GM23338 (cell line): ENCODE results near the gene HSF5. TPM values are rescaled to one million over a fixed set of nuclear protein-coding genes. Genes with fewer than 3 reads are reported as not detected.

Experiments
- ATAC-seq: fragments of 200-7000 bp; cut with Tn5 transposase; 3 replicates; pipeline ENCODE4 v1.9.1; 2020
- DNase-seq: peaks from one replicate; pipeline ENCODE4 v3.0.0-alpha.2; 2015; ENCODE audit warnings: low spot score
- H2AFZ ChIP-seq: fragments of 200-600 bp; sonication (generic); 2 replicates; pipeline ENCODE4 v1.8.0; 2016; ENCODE audit warnings: antibody characterized with exemption, mild to moderate bottlenecking, moderate library complexity
- H3F3A ChIP-seq: fragments of 200-600 bp; sonication (generic); replicated peaks from 2 replicates; pipeline ENCODE4 v1.8.0; 2017; ENCODE audit warnings: antibody characterized with exemption, mixed run types, low read depth
- H3K27ac ChIP-seq: fragments of 200-600 bp; sonication (generic); 2 replicates; pipeline ENCODE4 v1.6.1; 2016; ENCODE audit warnings: low read depth
- H3K27me3 ChIP-seq: fragments of 200-600 bp; sonication (generic); 2 replicates; pipeline ENCODE4 v1.8.0; 2016; ENCODE audit warnings: mild to moderate bottlenecking, mixed run types, moderate library complexity; ENCODE audit not compliant: insufficient read depth
- H3K36me3 ChIP-seq: fragments of 200-600 bp; sonication (generic); 2 replicates; pipeline ENCODE4 v1.8.0; 2016; ENCODE audit warnings: mild to moderate bottlenecking; ENCODE audit not compliant: insufficient read depth
- H3K4me1 ChIP-seq: fragments of 200-600 bp; sonication (generic); 2 replicates; pipeline ENCODE4 v1.8.0; 2016; ENCODE audit warnings: mild to moderate bottlenecking, moderate library complexity; ENCODE audit not compliant: insufficient read depth
- H3K4me2 ChIP-seq: fragments of 200-600 bp; sonication (generic); 2 replicates; pipeline ENCODE4 v1.7.1; 2017; ENCODE audit warnings: mixed run types
- H3K4me3 ChIP-seq: fragments of 200-600 bp; sonication (generic); 2 replicates; pipeline ENCODE4 v1.6.1; 2016; ENCODE audit warnings: mixed run types
- H3K79me2 ChIP-seq: fragments of 200-600 bp; sonication (generic); replicated peaks from 2 replicates; pipeline ENCODE4 v1.8.0; 2017; ENCODE audit warnings: mild to moderate bottlenecking; ENCODE audit not compliant: insufficient read depth
- H3K9me2 ChIP-seq: fragments of 200-600 bp; sonication (generic); 2 replicates; pipeline ENCODE4 v1.8.0; 2017; ENCODE audit not compliant: insufficient read depth
- H4K20me1 ChIP-seq: fragments of 200-600 bp; sonication (generic); replicated peaks from 2 replicates; pipeline ENCODE4 v1.8.0; 2017; ENCODE audit warnings: mild to moderate bottlenecking; ENCODE audit not compliant: insufficient read depth
- H3K27ac Mint-ChIP-seq: 2 replicates; pipeline ENCODE4 v1.8.0; 2020; ENCODE audit warnings: inconsistent platforms, mild to moderate bottlenecking, moderate library complexity, mixed read lengths
- H3K27me3 Mint-ChIP-seq: 3 replicates; pipeline ENCODE4 v1.8.0; 2022; ENCODE audit warnings: low read depth, mild to moderate bottlenecking, moderate library complexity, mixed read lengths, inconsistent platforms; ENCODE audit not compliant: insufficient read depth, poor library complexity
- H3K36me3 Mint-ChIP-seq: 3 replicates; pipeline ENCODE4 v1.8.0; 2021; ENCODE audit warnings: low read depth, mild to moderate bottlenecking, inconsistent platforms, moderate library complexity, mixed read lengths
- H3K4me1 Mint-ChIP-seq: 3 replicates; pipeline ENCODE4 v1.8.0; 2020; ENCODE audit warnings: mild to moderate bottlenecking, inconsistent platforms, mixed read lengths
- H3K4me3 Mint-ChIP-seq: 3 replicates; pipeline ENCODE4 v1.8.0; 2021; ENCODE audit warnings: moderate library complexity, mild to moderate bottlenecking, inconsistent platforms, mixed read lengths
- H3K9me3 Mint-ChIP-seq: 3 replicates; pipeline ENCODE4 v1.8.0; 2020; ENCODE audit warnings: moderate library complexity, mild to moderate bottlenecking, inconsistent platforms, mixed read lengths
- CREB1 ChIP-seq: fragments of 250-450 bp; sonication (Bioruptor Pico); IDR thresholded peaks from 2 replicates; pipeline ENCODE4 v1.5.0; 2020; ENCODE audit warnings: low read depth, mild to moderate bottlenecking, moderate library complexity
- CTCF ChIP-seq, 2 experiments: fragments of 200-600 bp in 1 of 2; sonication (generic) in 1 of 2; conservative IDR thresholded peaks; 2 replicates each; pipeline versions ENCODE4 v1.5.1 to v1.6.1; 2016 to 2017; ENCODE audit warnings: antibody characterized with exemption in 2 of 2, low read depth in 2 of 2, mild to moderate bottlenecking in 2 of 2, moderate library complexity in 1 of 2
- ETS1 ChIP-seq: IDR thresholded peaks from 2 replicates; pipeline ENCODE4 v1.6.1; 2016; ENCODE audit warnings: antibody characterized with exemption
- EZH2 ChIP-seq: fragments of 200-600 bp; sonication (generic); IDR thresholded peaks from one replicate; pipeline ENCODE4 v1.8.0; 2017; ENCODE audit warnings: antibody characterized with exemption, mild to moderate bottlenecking, low read depth; ENCODE audit not compliant: unreplicated experiment
- EZH2phosphoT487 ChIP-seq: fragments of 200-600 bp; sonication (generic); IDR thresholded peaks from one replicate; pipeline ENCODE4 v1.8.1; 2018; ENCODE audit warnings: antibody characterized with exemption; ENCODE audit not compliant: unreplicated experiment
- JUNB ChIP-seq: IDR thresholded peaks from one replicate; pipeline ENCODE4 v1.6.1; 2016; ENCODE audit warnings: antibody characterized with exemption; ENCODE audit not compliant: unreplicated experiment
- NANOG ChIP-seq: IDR thresholded peaks from 2 replicates; pipeline ENCODE4 v1.6.1; 2016; ENCODE audit warnings: antibody characterized with exemption, borderline replicate concordance
- POLR2AphosphoS5 ChIP-seq: IDR thresholded peaks from 2 replicates; pipeline ENCODE4 v1.6.1; 2016; ENCODE audit warnings: antibody characterized with exemption, low read depth
- REST ChIP-seq: IDR thresholded peaks from one replicate; pipeline ENCODE4 v1.6.1; 2018; ENCODE audit warnings: antibody characterized with exemption; ENCODE audit not compliant: unreplicated experiment
- STAT1 ChIP-seq: IDR thresholded peaks from one replicate; pipeline ENCODE4 v1.6.1; 2016; ENCODE audit warnings: antibody characterized with exemption; ENCODE audit not compliant: unreplicated experiment
- ZNF114 ChIP-seq: fragments of 250-450 bp; sonication (Bioruptor Pico); IDR thresholded peaks from 2 replicates; pipeline ENCODE4 v1.5.0; 2020; ENCODE audit warnings: mild to moderate bottlenecking, moderate library complexity
- ZNF331 ChIP-seq: fragments of 250-450 bp; sonication (Bioruptor Pico); IDR thresholded peaks from 2 replicates; pipeline ENCODE4 v1.5.0; 2020; ENCODE audit warnings: low read depth, mild to moderate bottlenecking, moderate library complexity
- ZNF462 ChIP-seq: fragments of 250-450 bp; sonication (Bioruptor Pico); IDR thresholded peaks from 2 replicates; pipeline ENCODE4 v1.5.0; 2020; ENCODE audit warnings: mild to moderate bottlenecking, moderate library complexity
- polyA plus RNA-seq: library from polyadenylated mRNA; unstranded; fragments of >200 nt; fragmentation: Nextera tagmentation; extraction: Ambion mirVana; gene quantifications from 2 replicates; pipeline ENCODE4 v1.2.1, GENCODE V29; 2016
- total RNA-seq: library from RNA; depleted of rRNA; stranded (reverse); fragments of >200 nt; shearing (Covaris generic); gene quantifications from 2 replicates; pipeline ENCODE4 v1.2.3, GENCODE V29; 2014

HSF5 gene
- total and polyA plus RNA-seq, 2 experiments from 2014 or later = 0.24 TPM; not detected in 1

- Histone ChIP-seq H3K4me3 (no peak overlapping the region), H3K4me2 (no peak overlapping the region), H3K27ac (no peak overlapping the region), H3K36me3 (no peaks in the 10 kb centered on the region), H3K79me2 (no peaks in the 10 kb centered on the region), H3K9me2 (no peaks in the 10 kb centered on the region), H3K4me1 (no peaks in the 10 kb centered on the region), H2AFZ (no peak overlapping the region), H3K27me3 (peaks cover 21% of the 10 kb centered on the region), H4K20me1 (no peaks in the 10 kb centered on the region; the same call in 1 of the 2 replicates), H3F3A (no peaks in the 10 kb centered on the region)
- Mint-ChIP-seq H3K27me3 (peaks cover 6% of the 10 kb centered on the region), H3K36me3 (no peaks in the 10 kb centered on the region), H3K4me1 (0 out of 3 replicates have a peak, but pooled peaks cover 2% of the 10 kb centered on the region), H3K27ac (no peak overlapping the region), H3K4me3 (no peak overlapping the region), H3K9me3 (no peaks in the 10 kb centered on the region)
- TF ChIP-seq ETS1 = no peak
- TF ChIP-seq JUNB = no peak
- no peak for TF ChIP-seq EZH2
- no peak for TF ChIP-seq CREB1 (CRISPR knock-in tag)
- TF ChIP-seq CTCF (conservative IDR thresholded peaks at IDR 0.05; ENCODE audit: low read depth in 2 of 2) = no peak
- no peak for TF ChIP-seq ZNF114 (CRISPR knock-in tag)
- no peak for TF ChIP-seq ZNF331 (CRISPR knock-in tag)
- TF ChIP-seq REST = no peak
- no peak for TF ChIP-seq ZNF462
- TF ChIP-seq POLR2AphosphoS5 = no peak
- no peak for TF ChIP-seq EZH2phosphoT487
- no peak for TF ChIP-seq NANOG
- no peak for TF ChIP-seq STAT1
- no peak for DNase-seq
- ATAC-seq = no peak
Measured at GRCh38 chr17:58409432-58409831, 78.8 kb downstream of the HSF5 start.
